Gastroesophageal sphincter (tissue), 3 donors: ENCODE results near the gene ADAMTS7.

Experiments
- EP300 ChIP-seq: sonication (generic); formaldehyde crosslinking; IDR thresholded peaks from one replicate; pipeline ENCODE4 v1.6.1; 2017; ENCODE audit warnings: antibody characterized with exemption, mild to moderate bottlenecking
- POLR2A ChIP-seq, 2 donors: fragments of 450-650 bp; IDR thresholded peaks; one replicate each; pipeline ENCODE4 v1.6.1; 2017; ENCODE audit warnings: antibody characterized with exemption in 2 of 2, mild to moderate bottlenecking in 2 of 2, moderate library complexity in 1 of 2
- POLR2AphosphoS5 ChIP-seq: sonication (generic); formaldehyde crosslinking; IDR thresholded peaks from one replicate; pipeline ENCODE4 v1.6.1; 2017; ENCODE audit warnings: antibody characterized with exemption
- TF ChIP-seq, protein P1 (sequence below), 4 experiments: fragments of 200-600 bp in 2 of 4; fragments of 450-650 bp in 2 of 4; sonication (generic) in 1 of 4; IDR thresholded peaks; one replicate each; pipeline ENCODE4 v1.5.1; 2017 to 2019; ENCODE audit warnings: antibody characterized with exemption in 4 of 4, mild to moderate bottlenecking in 2 of 4, moderate library complexity in 2 of 4

DNA sequence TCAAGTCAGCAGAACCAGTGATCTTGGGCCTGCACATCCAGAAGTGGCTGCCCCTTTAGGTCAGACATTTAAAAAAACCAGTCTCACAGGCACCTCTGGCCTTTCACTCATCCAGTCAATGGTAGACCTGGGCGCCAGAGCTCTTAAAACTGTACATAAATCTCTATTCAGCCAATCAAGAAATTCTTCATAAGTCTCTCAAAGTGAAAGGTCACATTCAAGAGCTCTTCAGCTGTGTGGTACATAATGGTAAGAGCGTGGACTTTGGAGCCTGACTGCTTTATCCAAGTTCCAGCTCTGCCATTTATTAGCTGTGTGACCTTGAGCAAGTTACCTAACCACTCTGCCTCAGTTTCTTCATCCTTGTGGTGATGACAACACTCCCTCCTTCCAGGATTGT, 39.1 kb upstream of the ADAMTS7 start:
- TF ChIP-seq POLR2A (IDR thresholded peaks at IDR 0.05) (no peak), POLR2AphosphoS5 (no peak), EP300 (no peak)
- TF ChIP-seq, protein P1, sequence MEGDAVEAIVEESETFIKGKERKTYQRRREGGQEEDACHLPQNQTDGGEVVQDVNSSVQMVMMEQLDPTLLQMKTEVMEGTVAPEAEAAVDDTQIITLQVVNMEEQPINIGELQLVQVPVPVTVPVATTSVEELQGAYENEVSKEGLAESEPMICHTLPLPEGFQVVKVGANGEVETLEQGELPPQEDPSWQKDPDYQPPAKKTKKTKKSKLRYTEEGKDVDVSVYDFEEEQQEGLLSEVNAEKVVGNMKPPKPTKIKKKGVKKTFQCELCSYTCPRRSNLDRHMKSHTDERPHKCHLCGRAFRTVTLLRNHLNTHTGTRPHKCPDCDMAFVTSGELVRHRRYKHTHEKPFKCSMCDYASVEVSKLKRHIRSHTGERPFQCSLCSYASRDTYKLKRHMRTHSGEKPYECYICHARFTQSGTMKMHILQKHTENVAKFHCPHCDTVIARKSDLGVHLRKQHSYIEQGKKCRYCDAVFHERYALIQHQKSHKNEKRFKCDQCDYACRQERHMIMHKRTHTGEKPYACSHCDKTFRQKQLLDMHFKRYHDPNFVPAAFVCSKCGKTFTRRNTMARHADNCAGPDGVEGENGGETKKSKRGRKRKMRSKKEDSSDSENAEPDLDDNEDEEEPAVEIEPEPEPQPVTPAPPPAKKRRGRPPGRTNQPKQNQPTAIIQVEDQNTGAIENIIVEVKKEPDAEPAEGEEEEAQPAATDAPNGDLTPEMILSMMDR (IDR thresholded peaks at IDR 0.05), result no peak
